ENCODE data around the gene CHAT.

CHAT gene

DNA sequence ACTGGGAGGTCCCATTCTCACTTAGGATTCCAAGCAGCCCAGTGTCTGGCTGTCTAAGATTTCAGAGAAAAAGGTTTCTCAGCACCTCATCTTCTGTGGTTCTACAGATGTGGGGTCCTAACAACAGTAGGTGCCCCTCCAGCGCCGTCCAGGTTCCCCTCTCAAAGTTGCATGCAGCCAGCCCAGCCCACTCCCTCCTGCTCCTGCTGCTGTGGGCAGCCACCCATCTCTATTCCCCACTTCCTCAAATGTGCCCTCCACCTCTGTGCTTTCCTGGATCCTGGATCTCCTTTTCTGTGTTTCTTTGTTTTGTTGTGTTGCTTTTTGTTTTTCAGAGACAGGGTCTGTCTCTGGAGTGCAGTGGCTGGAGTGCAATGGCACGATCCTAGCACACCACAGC lies 17.0 kb upstream of the CHAT start:
- DNase-seq (ENCODE audit: low read depth in 2 of 3, low spot score in 1 of 3), result no peak

DNA sequence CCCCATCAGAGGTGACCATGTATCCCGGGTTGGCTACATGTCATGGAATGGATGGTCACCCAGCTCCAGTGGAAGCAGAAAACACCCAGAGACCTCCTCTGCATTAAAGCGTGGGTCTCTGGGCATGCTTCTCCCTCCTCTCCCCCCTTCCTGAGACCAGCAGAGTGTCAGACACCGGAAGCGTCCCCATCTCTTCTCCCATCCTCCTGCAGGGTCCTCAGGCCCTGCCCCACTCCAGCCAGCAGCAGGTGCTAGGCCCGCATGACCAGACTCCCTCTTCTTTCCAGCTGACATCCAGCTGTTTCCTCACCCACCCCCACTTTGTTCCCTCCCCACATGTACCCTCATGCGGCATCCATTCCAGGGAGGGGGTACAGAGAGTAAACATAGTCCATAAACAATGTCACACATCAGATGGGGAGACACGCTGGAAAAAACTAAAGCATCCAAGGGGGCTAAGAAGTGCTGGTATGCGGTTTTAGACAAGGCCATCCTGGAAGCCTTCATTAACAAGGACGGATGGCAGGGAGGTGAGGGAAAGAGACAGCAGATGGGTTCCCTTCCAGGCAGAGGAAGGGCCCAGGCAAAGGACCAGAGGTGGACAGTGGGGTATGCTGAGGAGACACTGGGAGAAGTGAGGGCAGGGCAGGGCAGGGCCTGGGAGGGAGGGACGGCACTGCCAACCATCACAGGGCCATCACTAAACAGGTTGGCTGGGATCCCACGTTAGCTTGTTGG lies 16.2 kb upstream of the CHAT start:
- no peak for DNase-seq (ENCODE audit: low read depth in 2 of 3, low spot score in 1 of 3)

DNA sequence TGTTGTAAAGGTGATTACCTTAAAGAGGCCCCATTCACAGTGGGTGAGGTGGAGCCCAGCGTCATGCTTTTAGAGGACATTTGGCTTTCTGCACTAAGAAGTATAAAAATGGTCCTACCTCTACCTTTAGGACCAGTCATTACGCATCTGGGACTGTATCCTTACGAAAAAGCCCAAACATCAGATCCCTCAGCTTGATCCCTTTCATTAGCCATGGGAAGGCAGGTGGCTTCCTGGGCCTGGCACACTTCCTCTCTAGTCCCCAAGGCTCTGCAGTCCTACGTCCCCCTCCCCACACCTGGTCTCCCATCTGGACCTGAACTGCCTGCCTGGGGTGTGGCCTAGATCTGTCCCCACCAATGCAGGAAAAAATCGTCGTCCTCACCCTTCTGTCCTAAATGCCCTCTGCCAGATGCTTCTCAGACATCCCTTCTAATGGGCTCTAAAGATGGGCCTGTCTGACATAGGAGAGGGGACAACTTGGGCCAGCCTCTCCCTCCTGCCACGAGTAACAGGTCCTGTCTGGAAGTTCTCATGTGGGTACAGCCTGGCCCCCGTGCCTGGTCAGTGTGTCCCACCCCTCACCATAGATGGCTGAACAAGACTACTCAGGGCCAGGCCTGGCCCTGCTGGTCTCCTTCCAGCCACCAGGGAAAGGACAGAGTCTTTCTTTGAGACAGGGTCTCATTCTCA lies 15.5 kb upstream of the CHAT start:
- DNase-seq (ENCODE audit: low read depth in 2 of 3, low spot score in 1 of 3), result no peak

GRCh38 chr10:49598986-49599385 lies 14.9 kb upstream of the CHAT start:
- no peak for DNase-seq (ENCODE audit: low read depth in 2 of 3, low spot score in 1 of 3)

DNA sequence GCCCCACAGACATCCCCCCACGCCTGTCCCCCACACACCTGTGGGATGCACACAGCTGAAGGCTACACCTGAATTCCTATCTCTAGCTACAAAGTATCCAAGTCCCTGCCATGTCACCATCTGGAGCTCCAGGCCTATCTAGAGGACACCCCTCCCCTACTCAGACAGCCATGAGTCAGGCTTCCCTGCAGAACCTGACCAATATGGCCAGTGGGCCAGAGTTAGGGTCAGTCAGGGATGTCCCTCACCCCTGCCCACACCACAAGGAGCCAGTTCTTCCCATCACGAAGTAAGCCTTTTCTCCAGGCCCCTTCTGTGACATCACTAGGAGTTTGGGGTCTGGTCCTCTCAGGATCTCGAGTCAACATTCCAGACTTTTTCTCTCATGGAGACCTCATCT lies 14.3 kb upstream of the CHAT start:
- no peak for DNase-seq (ENCODE audit: low read depth in 2 of 3, low spot score in 1 of 3)

- no peak for DNase-seq (ENCODE audit: low read depth in 2 of 3, low spot score in 1 of 3)
Observed at GRCh38 chr10:49600046-49600445, 13.8 kb upstream of the CHAT start.

DNA sequence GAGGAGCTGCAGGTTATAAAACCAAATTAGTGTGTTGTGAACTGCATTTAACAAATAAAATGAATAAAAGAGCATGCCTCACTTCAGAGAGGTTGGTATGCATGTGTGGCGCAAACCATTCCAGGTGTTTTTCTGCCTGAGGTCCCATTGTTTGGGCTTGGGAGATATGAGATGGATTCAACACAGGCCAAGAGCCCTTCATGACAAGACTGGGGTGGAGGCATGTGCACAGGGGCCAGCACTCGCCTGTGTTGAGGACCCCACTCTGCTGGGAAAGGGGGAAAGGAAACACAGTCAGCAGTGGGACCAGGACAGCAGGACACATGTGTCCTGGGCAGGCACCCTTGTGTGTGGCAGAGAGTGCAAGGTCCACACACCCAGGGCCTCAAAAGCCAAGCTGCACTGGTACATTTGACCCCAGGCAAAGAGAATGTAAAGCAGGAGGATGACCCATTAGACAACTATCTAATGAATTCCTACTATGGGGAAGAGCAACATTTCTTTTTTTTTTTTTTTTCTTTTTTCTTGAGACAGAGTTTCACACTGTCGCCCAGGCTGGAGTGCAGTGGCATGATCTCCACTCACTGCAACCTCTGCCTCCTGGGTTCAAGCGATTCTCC lies 12.9 kb upstream of the CHAT start:
- no peak for DNase-seq (ENCODE audit: low read depth in 2 of 3, low spot score in 1 of 3)

DNA sequence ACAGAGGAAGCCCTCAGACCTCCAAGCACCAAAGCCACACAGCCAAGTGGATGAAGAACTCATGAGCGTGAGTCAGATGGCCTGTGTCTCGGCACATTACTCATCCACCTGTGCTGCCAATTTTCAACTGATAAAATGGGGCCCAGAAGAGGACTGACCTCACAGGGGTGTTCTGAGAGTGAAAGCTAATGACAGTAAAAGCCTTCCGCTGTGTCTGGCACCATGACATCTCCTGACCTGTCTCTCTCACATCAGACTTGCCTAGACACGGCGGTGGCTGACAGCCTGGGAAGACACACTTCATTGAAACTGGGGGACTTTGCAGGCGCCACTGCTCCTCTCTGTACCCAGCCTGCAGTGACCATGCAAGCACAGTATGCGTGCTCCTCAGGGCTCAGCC lies 12.0 kb upstream of the CHAT start:
- DNase-seq (ENCODE audit: low read depth in 2 of 3, low spot score in 1 of 3), result no peak

- no peak for DNase-seq (ENCODE audit: low read depth in 2 of 3, low spot score in 1 of 3)
Observed at GRCh38 chr10:49602380-49603023, 11.3 kb upstream of the CHAT start.

DNA sequence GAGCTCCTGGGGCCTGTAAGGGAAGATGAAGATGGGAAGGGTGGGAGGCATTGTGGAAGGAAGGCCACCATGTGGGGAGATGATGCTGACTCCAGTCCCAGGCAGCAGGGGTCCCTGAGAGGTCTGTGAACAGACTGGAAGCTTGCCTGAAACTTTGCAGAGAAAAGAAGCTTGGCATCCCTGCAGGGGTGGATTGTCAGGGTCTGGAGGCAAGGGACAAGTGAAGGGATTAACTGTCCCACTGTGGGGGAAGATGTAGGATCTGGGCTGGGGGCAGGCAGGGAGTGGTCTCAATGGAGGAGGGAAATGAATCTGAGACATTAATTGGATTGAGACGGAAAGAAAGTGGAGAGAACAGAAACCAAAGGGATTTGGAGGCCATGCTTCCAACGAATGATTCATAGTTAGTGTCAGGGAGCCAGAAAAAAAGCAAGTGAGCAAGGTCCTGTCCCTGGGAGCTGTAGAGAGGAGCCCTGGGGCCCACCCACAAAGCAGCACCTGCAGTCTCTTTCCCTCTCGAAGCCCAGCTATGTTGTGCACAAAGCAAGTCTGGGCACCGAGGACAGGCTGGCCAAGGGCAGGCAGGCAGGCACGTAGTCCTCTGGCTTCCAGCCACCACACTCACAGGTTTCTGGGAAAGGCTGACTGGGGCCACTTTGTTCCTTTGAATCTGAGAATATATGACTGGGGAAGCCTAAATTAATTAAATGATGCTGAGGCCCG lies 8.5 kb upstream of the CHAT start:
- no peak for DNase-seq (ENCODE audit: low read depth in 2 of 3, low spot score in 1 of 3)

DNA sequence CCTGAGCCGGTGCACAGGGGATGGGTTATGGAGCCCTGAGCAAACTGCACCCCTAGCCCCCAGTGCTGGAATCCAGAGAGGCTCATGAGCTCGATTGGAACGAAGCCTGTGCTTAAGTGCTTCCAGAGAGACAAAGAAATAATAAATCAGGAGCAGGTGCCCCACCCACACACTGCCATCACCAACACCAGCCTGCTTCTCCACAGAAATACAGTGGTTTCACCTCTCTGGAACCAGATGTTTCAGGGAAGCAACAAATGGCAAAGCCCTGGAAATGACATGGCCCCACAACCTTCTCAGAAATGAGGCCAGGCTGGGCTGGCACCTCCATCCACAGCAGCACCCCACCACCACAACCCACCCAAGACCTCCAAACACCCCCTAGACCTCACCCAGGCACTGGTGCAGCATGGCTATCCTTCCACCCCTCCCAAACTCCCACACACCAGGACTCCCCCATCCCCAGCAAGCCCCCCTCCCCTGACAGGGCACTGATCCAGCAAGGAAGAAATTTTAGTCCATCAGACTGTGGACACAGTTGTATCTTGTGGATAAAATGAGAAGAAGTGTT lies 7.8 kb upstream of the CHAT start:
- DNase-seq (ENCODE audit: low read depth in 2 of 3, low spot score in 1 of 3), result no peak

- DNase-seq (ENCODE audit: low read depth in 2 of 3, low spot score in 1 of 3), result peak; percentile 35 to 62 (median 52)
Observed at GRCh38 chr10:49606981-49607535, 6.8 kb upstream of the CHAT start.

GRCh38 chr10:49608166-49609005 lies 5.5 kb upstream of the CHAT start:
- DNase-seq (ENCODE audit: low read depth in 2 of 3, low spot score in 1 of 3), result no peak

- DNase-seq (ENCODE audit: low read depth in 2 of 3, low spot score in 1 of 3), result no peak
Observed at GRCh38 chr10:49609006-49609282, 4.9 kb upstream of the CHAT start.

GRCh38 chr10:49609283-49610113 lies 4.3 kb upstream of the CHAT start:
- no peak for DNase-seq (ENCODE audit: low read depth in 2 of 3, low spot score in 1 of 3)

- DNase-seq (ENCODE audit: low read depth in 2 of 3, low spot score in 1 of 3), result no peak
Observed at GRCh38 chr10:49610114-49610457, 3.8 kb upstream of the CHAT start, which contains the start of gene SLC18A3. Gene SLC18A3, plus strand, starts transcription at chr10:49610310. Its CDS starts 431 bp downstream, at chr10:49610741.

- no peak for DNase-seq (ENCODE audit: low read depth in 2 of 3, low spot score in 1 of 3)
Observed at GRCh38 chr10:49610458-49611165, 3.2 kb upstream of the CHAT start.

DNA sequence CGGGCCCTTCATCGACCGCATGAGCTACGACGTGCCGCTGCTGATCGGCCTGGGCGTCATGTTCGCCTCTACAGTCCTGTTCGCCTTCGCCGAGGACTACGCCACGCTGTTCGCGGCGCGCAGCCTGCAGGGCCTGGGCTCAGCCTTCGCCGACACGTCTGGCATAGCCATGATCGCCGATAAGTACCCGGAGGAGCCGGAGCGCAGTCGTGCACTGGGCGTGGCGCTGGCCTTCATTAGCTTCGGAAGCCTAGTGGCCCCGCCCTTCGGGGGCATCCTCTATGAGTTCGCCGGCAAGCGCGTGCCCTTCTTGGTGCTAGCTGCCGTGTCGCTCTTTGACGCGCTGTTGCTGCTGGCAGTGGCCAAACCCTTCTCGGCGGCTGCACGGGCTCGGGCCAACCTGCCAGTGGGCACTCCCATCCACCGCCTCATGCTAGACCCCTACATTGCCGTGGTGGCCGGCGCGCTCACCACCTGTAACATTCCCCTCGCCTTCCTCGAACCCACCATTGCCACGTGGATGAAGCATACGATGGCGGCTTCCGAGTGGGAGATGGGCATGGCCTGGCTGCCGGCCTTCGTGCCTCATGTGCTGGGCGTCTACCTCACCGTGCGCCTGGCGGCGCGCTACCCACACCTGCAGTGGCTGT lies 2.5 kb upstream of the CHAT start:
- DNase-seq (ENCODE audit: low read depth in 2 of 3, low spot score in 1 of 3), result no peak
